Endometrium (tissue), 2 donors: ENCODE data around the gene CFD.
A peak's percentile ranks its signal among the peaks of the same experiment; 100 is the strongest.
"Not testable (repeated sequence)": the region's sequence is repeated elsewhere in the genome, so short reads cannot be mapped to it uniquely, and the experiment has no call there.

Experiments used
- FAIRE-seq: peaks from 2 replicates; lab custom pipeline; 2012; peaks lifted over from hg19 to GRCh38; lab: Jason Lieb, UNC
- donor health status: control.
- donor health status: control.

Gene CFD

GRCh38 chr19:852136-853013, 7.1 kb upstream of the CFD start, which contains the start of gene ELANE:
Gene ELANE, plus strand, starts transcription at chr19:852303. Its CDS starts 26 bp downstream, at chr19:852329.
- no peak for FAIRE-seq

DNA sequence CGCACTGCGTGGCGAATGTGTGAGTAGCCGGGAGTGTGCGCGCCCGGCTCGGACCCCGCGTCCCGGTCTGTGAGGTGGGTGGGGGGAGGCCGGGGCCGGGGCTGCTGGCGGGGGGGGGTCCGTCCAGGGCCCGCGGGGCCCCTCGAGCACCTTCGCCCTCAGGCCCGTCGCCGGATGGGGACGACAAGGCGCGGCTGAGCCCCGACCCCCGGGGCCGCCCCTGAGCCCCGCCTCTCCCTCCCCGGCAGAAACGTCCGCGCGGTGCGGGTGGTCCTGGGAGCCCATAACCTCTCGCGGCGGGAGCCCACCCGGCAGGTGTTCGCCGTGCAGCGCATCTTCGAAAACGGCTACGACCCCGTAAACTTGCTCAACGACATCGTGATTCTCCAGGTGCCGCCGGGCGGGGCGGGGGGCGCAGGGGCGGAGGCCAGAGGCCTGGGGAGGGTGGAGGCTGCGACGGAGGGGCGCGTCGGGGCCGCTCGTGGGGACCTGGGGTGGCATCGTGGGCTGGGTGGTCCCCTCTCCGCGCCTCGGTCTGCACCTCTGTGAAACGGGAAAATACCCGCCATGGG, 6.4 kb upstream of the CFD start:
- no peak for FAIRE-seq

DNA sequence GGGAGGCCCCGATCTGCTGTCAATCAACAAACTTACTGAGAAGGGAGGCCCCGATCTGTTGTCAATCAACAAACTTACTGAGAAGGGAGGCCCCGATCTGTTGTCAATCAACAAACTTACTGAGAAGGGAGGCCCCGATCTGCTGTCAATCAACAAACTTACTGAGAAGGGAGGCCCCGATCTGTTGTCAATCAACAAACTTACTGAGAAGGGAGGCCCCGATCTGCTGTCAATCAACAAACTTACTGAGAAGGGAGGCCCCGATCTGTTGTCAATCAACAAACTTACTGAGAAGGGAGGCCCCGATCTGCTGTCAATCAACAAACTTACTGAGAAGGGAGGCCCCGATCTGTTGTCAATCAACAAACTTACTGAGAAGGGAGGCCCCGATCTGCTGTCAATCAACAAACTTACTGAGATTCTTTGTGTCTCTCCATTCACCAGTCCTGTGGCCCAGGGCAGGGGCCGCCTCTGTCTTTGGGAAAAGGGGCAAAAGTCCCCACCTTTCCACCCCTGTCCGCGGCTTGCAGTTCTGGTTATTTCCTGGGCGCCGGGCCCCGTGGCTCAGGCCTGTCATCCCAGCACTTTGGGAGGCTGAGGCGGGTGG, 5.7 kb upstream of the CFD start:
- FAIRE-seq: not testable (repeated sequence)

DNA sequence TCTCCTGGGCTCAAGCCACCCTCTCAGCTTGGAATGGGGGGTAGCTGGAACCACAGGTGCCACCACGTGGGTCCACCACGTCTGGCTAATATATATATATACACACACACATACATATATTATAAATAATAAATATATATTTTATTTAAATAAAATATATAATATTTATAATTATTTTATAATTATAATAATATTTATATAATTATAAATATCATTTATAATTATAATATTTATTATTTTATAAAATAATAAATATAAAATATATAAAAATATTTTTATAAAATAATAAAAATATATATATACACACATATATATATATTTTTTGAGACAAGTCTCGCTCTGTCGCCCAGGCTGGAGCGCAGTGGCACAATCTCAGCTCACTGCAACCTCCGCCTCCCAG, 4.9 kb upstream of the CFD start:
- peak; percentile 43 for FAIRE-seq

DNA sequence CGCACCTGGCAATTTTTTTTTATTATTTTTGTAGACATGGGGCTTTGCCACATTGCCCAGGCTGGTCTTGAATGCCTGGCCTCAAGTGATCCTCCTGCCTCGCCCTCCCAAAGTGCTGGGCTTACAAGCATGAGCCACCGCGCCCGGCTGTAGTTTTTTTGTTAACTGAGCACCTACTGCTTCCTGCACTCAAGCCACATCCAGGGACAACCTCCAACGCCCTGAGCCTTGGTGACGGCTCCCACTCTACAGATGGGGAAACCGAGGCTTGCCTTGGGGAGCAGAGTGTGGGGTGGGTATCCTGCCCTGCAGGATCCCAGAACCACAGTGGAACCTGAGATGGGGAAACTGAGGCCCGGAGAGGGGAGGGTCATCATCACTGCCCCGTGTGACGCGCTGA, 4.3 kb upstream of the CFD start:
- no peak for FAIRE-seq

DNA sequence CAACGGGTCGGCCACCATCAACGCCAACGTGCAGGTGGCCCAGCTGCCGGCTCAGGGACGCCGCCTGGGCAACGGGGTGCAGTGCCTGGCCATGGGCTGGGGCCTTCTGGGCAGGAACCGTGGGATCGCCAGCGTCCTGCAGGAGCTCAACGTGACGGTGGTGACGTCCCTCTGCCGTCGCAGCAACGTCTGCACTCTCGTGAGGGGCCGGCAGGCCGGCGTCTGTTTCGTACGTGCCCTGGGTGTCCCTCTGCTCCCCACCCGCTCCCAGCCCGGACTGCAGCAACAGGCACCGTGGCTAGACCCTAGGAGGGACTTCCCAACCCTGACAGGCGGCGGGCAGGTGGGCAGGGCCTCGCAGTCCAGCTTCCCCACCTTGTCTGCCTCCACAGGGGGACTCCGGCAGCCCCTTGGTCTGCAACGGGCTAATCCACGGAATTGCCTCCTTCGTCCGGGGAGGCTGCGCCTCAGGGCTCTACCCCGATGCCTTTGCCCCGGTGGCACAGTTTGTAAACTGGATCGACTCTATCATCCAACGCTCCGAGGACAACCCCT, 3.8 kb upstream of the CFD start:
- FAIRE-seq: no peak

DNA sequence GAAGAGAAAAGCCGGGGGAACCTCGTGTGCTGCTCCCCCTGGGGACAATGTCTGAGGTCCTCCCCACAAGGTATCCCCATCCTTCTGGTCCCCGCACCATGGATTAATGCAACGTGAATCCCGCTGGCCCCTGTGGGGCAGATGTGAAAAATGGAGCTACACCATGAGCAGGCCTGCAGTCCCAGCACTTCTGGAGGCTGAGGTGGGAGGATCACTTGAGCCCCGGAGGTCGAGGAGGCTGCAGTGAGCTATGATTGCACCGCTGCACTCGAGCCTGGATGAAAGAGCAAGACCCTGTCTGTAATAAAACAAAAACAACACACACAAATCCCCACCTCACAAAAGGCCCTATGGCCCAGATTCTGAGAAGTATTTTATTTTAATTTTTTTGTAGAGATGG, 1.2 kb upstream of the CFD start:
- no peak for FAIRE-seq

GRCh38 chr19:861141-861755, 1.8 kb downstream of the CFD start:
- no peak for FAIRE-seq

DNA sequence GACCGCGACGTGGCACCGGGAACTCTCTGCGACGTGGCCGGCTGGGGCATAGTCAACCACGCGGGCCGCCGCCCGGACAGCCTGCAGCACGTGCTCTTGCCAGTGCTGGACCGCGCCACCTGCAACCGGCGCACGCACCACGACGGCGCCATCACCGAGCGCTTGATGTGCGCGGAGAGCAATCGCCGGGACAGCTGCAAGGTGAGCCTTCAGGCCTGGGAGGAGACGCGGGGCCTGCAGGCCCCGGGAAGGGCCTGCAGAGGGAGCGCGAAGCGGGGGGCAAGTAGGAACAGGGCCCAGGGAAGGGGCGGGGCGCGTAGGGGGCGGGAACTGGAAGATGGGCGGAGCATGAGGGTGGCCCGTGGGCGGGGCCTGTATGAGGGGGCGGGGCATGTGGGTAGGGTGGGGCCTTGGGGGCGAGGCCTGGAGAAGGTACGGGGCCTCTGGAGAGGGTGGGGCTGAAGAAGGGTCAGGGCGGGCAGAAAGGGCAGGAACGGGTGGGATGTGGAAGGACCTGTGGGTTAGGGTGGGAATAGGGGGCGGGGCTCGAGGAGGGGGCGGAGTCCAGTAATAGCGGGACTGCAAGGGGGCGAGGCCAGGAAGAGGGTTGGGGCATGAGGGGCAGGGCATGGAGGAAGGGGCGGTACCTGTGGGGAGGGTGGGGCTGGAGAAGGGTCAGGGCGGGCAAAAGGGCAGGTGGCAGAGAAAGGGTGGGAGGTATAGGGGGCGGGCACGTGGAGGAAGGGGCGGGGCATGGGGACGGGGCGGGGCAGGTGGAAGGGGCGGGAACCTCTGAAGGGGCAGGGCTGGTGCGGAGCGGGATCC, 2.5 kb downstream of the CFD start:
- no peak for FAIRE-seq

- FAIRE-seq: no peak
Measured at GRCh38 chr19:862581-863314, 3.3 kb downstream of the CFD start.

GRCh38 chr19:863315-863620, 3.8 kb downstream of the CFD start:
- no peak for FAIRE-seq

DNA sequence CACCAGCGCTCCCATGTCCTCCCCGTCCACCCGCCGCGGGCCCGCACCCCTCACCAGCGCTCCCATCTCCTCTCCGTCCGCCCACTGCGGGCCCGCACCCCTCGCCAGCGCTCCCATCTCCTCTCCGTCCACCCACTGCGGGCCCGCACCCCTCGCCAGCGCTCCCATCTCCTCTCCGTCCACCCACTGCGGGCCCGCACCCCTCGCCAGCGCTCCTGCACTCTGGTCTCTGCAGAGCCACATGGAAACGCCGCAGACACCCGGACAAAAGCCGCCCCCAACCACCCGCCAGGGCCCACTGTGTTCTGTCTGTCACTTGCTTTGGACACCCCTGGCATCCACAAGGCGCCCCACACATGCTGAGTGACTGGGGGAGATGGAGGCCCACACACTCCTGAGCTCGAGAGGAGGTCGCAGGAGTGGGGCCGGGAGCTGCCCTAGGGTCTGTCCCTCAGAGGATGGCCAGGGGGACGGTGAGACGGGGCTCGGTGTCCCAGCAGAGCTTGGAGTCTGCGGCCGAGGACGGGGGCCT, 7.4 kb downstream of the CFD start:
- FAIRE-seq: no peak

DNA sequence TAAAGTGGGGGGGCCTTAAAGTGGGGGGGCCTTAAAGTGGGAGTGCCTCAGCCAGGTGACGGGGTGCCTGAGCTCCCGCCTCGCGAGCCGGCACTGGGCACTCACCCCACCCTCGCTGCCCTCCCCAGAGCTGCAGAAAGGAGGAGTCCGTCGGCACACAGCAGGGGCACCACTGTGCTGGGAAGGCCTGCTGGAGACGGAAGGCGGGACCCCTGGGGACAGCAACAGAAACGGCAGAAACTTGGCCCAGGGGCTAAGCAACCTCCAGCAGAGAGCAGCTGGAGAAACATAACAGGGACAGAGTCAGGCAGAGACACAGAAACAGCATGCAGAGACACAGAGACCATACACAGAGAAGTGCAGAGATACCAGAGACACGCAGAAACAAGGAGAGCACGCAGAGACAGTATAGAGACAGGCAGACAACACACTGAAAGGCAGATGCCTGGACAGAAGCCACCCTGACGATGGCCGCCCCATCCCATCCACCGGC, 7.9 kb downstream of the CFD start:
- no peak for FAIRE-seq

DNA sequence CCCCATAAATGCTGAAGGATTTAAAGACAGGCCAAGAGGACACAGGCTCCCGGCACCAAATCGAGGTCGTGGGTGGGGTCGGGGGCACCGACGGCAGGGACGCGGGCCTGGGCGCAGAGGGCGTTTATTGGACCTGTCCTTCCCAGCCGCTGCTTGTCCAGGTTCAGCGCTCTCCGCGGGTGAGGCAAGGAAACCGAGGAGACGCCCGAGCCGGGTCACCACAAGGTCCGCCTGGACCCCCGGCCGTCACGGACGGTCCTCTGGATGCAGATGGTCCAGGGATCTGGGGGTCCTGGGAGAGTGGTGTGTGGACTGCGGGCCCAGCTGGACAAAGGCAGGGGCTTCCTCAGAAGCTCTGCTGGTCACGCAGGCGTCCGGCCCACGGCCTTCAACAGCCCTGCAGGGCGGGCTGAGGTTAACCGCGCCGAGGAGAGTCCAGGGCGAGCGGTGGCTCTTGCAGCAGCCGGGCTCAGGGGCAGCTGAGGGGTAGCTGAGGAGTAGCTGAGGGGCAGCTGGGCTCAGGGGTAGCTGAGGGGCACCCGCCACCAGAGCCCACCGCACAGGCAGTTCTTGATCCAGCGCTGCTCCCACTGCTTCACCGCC, 8.5 kb downstream of the CFD start:
- FAIRE-seq: no peak

- FAIRE-seq: no peak
Measured at GRCh38 chr19:868458-869244, 9.2 kb downstream of the CFD start.

- no peak for FAIRE-seq
Measured at GRCh38 chr19:869245-870177, 10.0 kb downstream of the CFD start.

DNA sequence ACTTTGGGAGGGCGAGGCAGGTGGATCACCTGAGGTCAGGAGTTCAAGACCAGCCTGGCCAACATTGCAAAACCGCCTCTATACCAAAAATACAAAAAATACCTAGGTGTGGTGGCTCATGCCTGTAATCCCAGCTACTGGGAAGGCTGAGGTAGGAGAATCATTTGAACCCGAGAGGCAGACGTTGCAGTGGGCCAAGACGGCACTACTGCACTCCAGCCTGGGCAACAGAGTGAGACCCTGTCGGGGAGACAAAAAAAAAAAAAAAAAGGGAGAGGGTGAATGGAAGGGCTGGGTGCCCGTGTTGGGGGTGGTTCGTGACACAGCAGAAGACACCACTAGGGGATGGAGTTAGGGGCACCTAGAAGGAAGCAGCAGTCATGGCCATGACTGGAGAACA, 10.8 kb downstream of the CFD start:
- FAIRE-seq: no peak

- FAIRE-seq: no peak
Measured at GRCh38 chr19:870963-871401, 11.5 kb downstream of the CFD start.
